Lower lobe of right lung (tissue), 2 donors: ENCODE measurements around the gene IYD. TPM values are rescaled to one million over a fixed set of nuclear protein-coding genes. Genes with fewer than 3 reads are reported as not detected.

Experiments
- ATAC-seq, 2 donors: fragments of 200-7000 bp; cut with Tn5 transposase; one replicate each; pipeline ENCODE4 v1.9.1; 2020 to 2022; ENCODE audit warnings: mild to moderate bottlenecking in 2 of 2, moderate library complexity in 2 of 2
- DNase-seq: peaks from one replicate; pipeline ENCODE4 v3.0.0-alpha.2; 2020
- H3K27ac ChIP-seq: fragments of 200-600 bp; one replicate; pipeline ENCODE4 v1.8.0; 2022
- H3K27me3 ChIP-seq: fragments of 200-600 bp; one replicate; pipeline ENCODE4 v1.8.0; 2022; ENCODE audit warnings: low read depth
- H3K36me3 ChIP-seq: fragments of 200-600 bp; one replicate; pipeline ENCODE4 v1.8.0; 2022; ENCODE audit warnings: mild to moderate bottlenecking
- H3K4me1 ChIP-seq: fragments of 200-600 bp; one replicate; pipeline ENCODE4 v1.8.0; 2022
- H3K4me3 ChIP-seq: fragments of 200-600 bp; one replicate; pipeline ENCODE4 v1.8.0; 2022; ENCODE audit warnings: mild to moderate bottlenecking
- H3K9me3 ChIP-seq: fragments of 200-600 bp; one replicate; pipeline ENCODE4 v1.8.0; 2022
- intact Hi-C: fragments of 100-400 bp; cut with DNase I; formaldehyde crosslinking; loops from one replicate; pipeline ENCODE4 v1.11.0; 2022
- long read RNA-seq: library from polyadenylated mRNA; unstranded; transcript quantifications from one replicate; pipeline ENCODE4 v2.0.0, GENCODE V29; 2021
- total RNA-seq: library from RNA; stranded (reverse); fragmentation: NEBNext Ultra II Directional; extraction: Animal tissue kit (Norgen Biotek cat#: 25700); gene quantifications from one replicate; pipeline ENCODE4 v1.2.1, GENCODE V29; 2021
- TF ChIP-seq, protein P1 (sequence below): fragments of 200-600 bp; IDR thresholded peaks from one replicate; pipeline ENCODE4 v1.8.0; 2022; ENCODE audit warnings: antibody characterized with exemption, mild to moderate bottlenecking
- donor health status: DM: no; HTN: yes; CAD: no; lungs with severe emphysema.

The IYD gene, protein sequence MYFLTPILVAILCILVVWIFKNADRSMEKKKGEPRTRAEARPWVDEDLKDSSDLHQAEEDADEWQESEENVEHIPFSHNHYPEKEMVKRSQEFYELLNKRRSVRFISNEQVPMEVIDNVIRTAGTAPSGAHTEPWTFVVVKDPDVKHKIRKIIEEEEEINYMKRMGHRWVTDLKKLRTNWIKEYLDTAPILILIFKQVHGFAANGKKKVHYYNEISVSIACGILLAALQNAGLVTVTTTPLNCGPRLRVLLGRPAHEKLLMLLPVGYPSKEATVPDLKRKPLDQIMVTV
- total RNA-seq = 1.9 TPM
- long read RNA-seq, partial matches to known transcripts = 0 of 1 reads
- long read RNA-seq, other reads (novel, unspliced or antisense) = 1 of 1 reads

DNA sequence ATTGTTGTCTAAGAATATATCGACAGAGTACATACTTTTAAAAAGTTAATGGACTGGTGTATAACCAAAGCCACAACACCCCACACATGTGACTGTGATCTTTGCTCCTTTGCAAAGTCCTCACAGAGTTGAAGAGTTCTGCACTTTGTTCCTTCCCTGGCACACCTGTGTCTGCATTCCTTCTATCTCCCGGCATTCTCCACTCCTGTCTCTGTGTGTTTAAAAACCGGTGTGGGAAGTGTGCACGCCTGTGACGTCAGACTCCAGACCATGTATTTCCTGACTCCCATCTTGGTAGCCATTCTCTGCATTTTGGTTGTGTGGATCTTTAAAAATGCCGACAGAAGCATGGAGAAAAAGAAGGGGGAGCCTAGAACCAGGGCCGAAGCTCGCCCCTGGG, at the start of gene IYD:
Gene IYD, plus strand, starts transcription at position 251 of the 400 bp plus-strand sequence. Its CDS starts 20 bp downstream, at position 271.
- TF ChIP-seq, protein P1, sequence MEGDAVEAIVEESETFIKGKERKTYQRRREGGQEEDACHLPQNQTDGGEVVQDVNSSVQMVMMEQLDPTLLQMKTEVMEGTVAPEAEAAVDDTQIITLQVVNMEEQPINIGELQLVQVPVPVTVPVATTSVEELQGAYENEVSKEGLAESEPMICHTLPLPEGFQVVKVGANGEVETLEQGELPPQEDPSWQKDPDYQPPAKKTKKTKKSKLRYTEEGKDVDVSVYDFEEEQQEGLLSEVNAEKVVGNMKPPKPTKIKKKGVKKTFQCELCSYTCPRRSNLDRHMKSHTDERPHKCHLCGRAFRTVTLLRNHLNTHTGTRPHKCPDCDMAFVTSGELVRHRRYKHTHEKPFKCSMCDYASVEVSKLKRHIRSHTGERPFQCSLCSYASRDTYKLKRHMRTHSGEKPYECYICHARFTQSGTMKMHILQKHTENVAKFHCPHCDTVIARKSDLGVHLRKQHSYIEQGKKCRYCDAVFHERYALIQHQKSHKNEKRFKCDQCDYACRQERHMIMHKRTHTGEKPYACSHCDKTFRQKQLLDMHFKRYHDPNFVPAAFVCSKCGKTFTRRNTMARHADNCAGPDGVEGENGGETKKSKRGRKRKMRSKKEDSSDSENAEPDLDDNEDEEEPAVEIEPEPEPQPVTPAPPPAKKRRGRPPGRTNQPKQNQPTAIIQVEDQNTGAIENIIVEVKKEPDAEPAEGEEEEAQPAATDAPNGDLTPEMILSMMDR = no peak
- no peaks in the 10 kb centered on the region for H3K27me3 ChIP-seq
- DNase-seq = no peak
- no peaks in the 10 kb centered on the region for H3K9me3 ChIP-seq
- H3K4me3 ChIP-seq = no peak within 1 kb of the TSS
- H3K36me3 ChIP-seq = no peaks in the 10 kb centered on the region
- H3K27ac ChIP-seq = no peak within 1 kb of the TSS
- no peaks in the 10 kb centered on the region for H3K4me1 ChIP-seq
- intact Hi-C loops = no loop called here
- peak; percentile 77 to 82 for ATAC-seq

DNA sequence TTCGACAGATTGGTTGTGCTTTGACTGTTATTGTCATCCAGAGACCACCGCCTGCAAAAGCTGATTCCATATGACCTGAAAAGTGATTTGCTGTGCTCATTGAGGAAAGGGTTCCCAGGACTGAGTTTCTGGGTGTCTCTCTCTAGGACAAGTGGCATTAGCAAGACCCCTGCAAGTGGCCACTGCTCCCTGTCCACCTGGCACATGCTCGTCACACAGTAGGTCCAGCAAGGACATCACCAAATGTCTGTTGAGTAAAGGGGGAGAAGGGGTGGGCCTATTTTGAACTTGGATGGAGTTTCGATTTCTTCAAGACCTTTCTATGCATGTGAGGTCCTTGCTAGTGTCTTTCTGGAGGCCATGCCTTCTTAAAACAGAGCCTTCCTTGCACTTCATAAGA, 48.9 kb upstream of the IYD start:
- H3K4me1 ChIP-seq = peaks cover 23% of the 10 kb centered on the region
- H3K9me3 ChIP-seq = no peaks in the 10 kb centered on the region
- TF ChIP-seq, protein P1 = no peak
- H3K36me3 ChIP-seq = no peaks in the 10 kb centered on the region
- no peaks in the 10 kb centered on the region for H3K27me3 ChIP-seq
- no peak overlapping the region for H3K27ac ChIP-seq
- intact Hi-C loops = no loop called here
- DNase-seq = no peak
- no peak for ATAC-seq
- H3K4me3 ChIP-seq = no peak overlapping the region

DNA sequence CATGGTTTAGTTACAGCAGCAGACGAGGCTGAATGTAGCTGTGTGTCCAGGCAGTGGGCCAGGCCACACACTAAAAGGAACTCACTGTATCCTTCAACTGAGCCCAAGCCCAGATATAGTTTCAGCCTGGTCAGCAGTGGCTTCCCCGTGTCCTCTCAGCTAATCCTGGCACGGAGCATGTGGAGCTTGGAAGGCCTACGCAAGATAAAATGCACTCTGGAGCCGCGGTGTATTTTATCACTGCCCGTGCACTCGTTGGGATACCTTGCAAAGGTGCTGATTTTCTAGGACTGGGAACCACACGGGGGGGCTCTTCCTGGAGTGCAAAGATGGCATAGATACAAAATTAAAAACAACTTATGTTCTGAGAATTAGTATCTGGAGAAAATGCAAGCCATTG, 48.4 kb upstream of the IYD start:
- no peak overlapping the region for H3K4me3 ChIP-seq
- H3K4me1 ChIP-seq = peaks cover 26% of the 10 kb centered on the region
- H3K27ac ChIP-seq = no peak overlapping the region
- intact Hi-C loops = no loop called here
- ATAC-seq = peak; percentile 43 to 51
- DNase-seq = no peak
- H3K36me3 ChIP-seq = no peaks in the 10 kb centered on the region
- H3K27me3 ChIP-seq = no peaks in the 10 kb centered on the region
- no peaks in the 10 kb centered on the region for H3K9me3 ChIP-seq
- TF ChIP-seq, protein P1 = no peak

DNA sequence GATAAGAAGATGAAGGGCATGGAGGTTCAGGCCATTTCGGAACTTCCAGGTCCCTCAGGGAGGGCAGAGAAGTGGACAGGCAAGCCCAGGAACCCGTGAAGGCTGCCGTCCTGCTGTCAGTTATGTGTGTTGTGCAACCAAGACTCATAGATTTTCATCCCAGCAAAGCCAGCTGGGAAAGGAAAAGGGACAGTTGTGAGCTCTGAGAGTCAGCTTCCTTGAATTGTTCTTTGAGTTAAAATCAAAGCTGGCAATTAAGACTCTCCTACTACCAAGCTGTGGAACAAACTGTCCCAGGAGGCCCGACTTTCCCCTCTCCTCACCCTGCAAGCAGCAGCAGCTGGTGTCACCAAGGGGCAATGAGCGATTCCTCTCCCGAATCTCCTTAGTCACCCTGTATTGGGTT, 46.3 kb upstream of the IYD start:
- intact Hi-C loops = no loop called here

DNA sequence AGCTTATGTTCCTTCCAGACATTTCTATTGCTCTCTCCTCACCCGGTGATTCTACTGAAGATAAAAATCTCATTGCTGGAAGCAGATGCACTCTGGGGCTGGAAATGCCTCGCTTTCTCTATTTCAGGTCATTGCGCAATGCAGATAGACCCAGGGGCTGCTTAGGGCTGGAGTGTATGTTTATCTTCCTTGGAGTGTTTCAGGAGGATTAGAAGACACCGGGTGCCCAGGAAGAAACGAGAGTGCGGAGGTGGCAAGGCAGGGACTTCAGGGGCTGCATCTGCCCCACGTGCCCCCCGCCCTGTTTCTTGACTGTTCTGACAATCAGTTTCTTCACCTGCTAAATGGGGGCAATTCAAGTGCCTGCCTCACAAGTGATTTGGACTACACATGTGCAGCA, 45.6 kb upstream of the IYD start:
- TF ChIP-seq, protein P1 = no peak
- Histone ChIP-seq H3K4me1 (peaks cover 26% of the 10 kb centered on the region), H3K27me3 (no peaks in the 10 kb centered on the region), H3K27ac (peak overlapping the region; percentile 60), H3K4me3 (no peak overlapping the region), H3K9me3 (no peaks in the 10 kb centered on the region), H3K36me3 (no peaks in the 10 kb centered on the region)
- intact Hi-C loops = no loop called here
- no peak for DNase-seq
- no peak for ATAC-seq

More for the DNA sequence above, 46.3 kb upstream of the IYD start:
- TF ChIP-seq, protein P1 = no peak
- ATAC-seq (peak; percentile 31 to 42), DNase-seq (no peak)
- H3K9me3 ChIP-seq = no peaks in the 10 kb centered on the region
- peak overlapping the region; percentile 60 for H3K27ac ChIP-seq
- H3K4me3 ChIP-seq = no peak overlapping the region
- no peaks in the 10 kb centered on the region for H3K36me3 ChIP-seq
- H3K4me1 ChIP-seq = peaks cover 26% of the 10 kb centered on the region
- H3K27me3 ChIP-seq = no peaks in the 10 kb centered on the region
